GM12873 (cell line): ENCODE results near the gene GABRG1.

Source experiments
- CTCF ChIP-seq: IDR thresholded peaks from 2 replicates; pipeline ENCODE4 v1.5.1; 2012; ENCODE audit warnings: low read depth, mild to moderate bottlenecking, moderate library complexity, low read length, control low read depth; ENCODE audit not compliant: insufficient read depth; ENCODE audit errors: missing control alignments

Gene GABRG1

GRCh38 chr4:46051392-46051791, 72.5 kb downstream of the GABRG1 start:
- no peak for TF ChIP-seq CTCF

- TF ChIP-seq CTCF: no peak
Measured at GRCh38 chr4:46032056-46032455, 91.8 kb downstream of the GABRG1 start.

- no peak for TF ChIP-seq CTCF
Measured at GRCh38 chr4:46016306-46016705, 107.5 kb downstream of the GABRG1 start.

GRCh38 chr4:45992728-45993127, 131.1 kb downstream of the GABRG1 start:
- TF ChIP-seq CTCF: no peak

GRCh38 chr4:45989775-45990174, 134.1 kb downstream of the GABRG1 start:
- TF ChIP-seq CTCF: no peak

GRCh38 chr4:45987858-45988257, 136.0 kb downstream of the GABRG1 start:
- no peak for TF ChIP-seq CTCF
